ENCODE data around the gene HHIPL1.

HHIPL1 gene

DNA sequence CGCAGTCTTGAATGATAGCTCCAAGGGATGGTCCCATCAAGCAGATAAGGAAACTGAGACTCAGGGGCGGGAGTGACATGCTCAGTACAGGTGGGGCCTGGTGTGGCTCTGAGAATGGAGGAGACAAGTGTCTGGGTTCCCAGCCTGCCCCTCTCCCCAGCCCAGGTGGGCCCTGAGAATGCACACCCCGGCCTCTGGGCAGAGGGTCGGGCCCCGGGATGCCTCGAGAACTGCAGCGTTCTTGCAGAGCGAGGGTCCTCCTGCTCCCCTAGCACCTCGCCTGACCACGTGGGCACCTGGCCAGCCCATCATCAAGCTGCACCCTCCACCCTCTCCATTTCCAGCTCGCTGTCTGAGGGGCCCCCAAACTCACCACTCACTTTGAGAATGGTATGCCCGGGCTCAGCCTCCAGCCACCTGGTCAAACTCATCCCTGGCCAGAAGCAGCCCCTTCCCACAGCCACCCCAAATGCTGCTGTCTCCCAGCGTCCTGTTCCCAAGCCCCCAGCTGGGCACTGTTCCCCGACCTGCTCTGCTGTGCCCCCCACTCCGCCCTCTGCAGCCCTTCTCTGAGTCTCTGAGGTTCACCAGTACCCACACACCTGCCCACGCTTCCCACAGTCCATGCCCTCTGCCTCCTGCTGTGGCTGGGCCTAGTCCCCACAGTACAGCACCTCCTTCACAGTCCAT is 83.4 kb downstream of the HHIPL1 start:
- DNase-seq (ENCODE audit: low read depth in 2 of 2, low spot score in 1 of 2): no peak

DNA sequence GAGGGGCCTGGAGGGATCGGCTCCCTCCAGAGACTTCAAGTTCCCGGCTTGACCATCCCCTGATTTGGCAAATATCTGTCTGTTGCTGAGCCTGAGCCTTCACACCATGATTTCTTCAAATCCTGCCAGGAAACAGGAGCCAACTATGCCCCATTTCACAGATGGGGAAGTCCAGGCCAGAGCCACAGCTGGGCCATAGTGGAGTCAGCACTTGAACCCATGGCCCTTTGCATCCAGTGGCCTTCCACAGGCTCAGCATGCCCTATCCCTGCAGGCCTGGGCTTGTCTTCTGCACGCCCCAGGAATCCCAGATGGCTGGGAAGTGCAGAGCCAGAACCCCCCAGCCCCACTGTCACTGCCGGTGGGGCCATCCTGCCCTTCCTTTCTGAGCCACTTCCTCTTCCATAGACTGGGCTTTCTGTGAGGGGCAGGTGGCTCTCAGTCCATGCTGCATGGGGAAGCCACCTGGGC is 84.1 kb downstream of the HHIPL1 start:
- DNase-seq (ENCODE audit: low read depth in 2 of 2, low spot score in 1 of 2): no peak
